ENCODE measurements around the gene KLHL7. TPM values are rescaled to one million over a fixed set of nuclear protein-coding genes. Genes with fewer than 3 reads are reported as not detected.

The KLHL7 gene
- polyA plus RNA-seq (ENCODE audit: insufficient read length in 3 of 3) = 10 to 100 TPM; 44.8 to 52.9 (median 51.2) TPM
- long read RNA-seq, donor 1, full-length matches to known transcripts = 7 of 13 reads
- long read RNA-seq, donor 1, partial matches to known transcripts = 6 of 13 reads
- long read RNA-seq, donor 1, other reads (novel, unspliced or antisense) = 0 of 13 reads
- long read RNA-seq, donor 2, full-length matches to known transcripts = 13 of 13 reads
- long read RNA-seq, donor 2, partial matches to known transcripts = 0 of 13 reads
- long read RNA-seq, donor 2, other reads (novel, unspliced or antisense) = 0 of 13 reads
- long read RNA-seq, donor 3, full-length matches to known transcripts = 19 of 26 reads
- long read RNA-seq, donor 3, partial matches to known transcripts = 7 of 26 reads
- long read RNA-seq, donor 3, other reads (novel, unspliced or antisense) = 0 of 26 reads
- long read RNA-seq, donor 4, full-length matches to known transcripts = 8 of 8 reads
- long read RNA-seq, donor 4, partial matches to known transcripts = 0 of 8 reads
- long read RNA-seq, donor 4, other reads (novel, unspliced or antisense) = 0 of 8 reads
- long read RNA-seq, donor 5 = 0 reads
- long read RNA-seq, donor 6, full-length matches to known transcripts = 8 of 8 reads
- long read RNA-seq, donor 6, partial matches to known transcripts = 0 of 8 reads
- long read RNA-seq, donor 6, other reads (novel, unspliced or antisense) = 0 of 8 reads
- long read RNA-seq, donor 7, full-length matches to known transcripts = 17 of 17 reads
- long read RNA-seq, donor 7, partial matches to known transcripts = 0 of 17 reads
- long read RNA-seq, donor 7, other reads (novel, unspliced or antisense) = 0 of 17 reads
- long read RNA-seq, donor 8 = 0 reads
- long read RNA-seq, donor 9, full-length matches to known transcripts = 14 of 19 reads
- long read RNA-seq, donor 9, partial matches to known transcripts = 5 of 19 reads
- long read RNA-seq, donor 9, other reads (novel, unspliced or antisense) = 0 of 19 reads
- long read RNA-seq, donor 10, full-length matches to known transcripts = 15 of 20 reads
- long read RNA-seq, donor 10, partial matches to known transcripts = 5 of 20 reads
- long read RNA-seq, donor 10, other reads (novel, unspliced or antisense) = 0 of 20 reads
- long read RNA-seq, donor 11, full-length matches to known transcripts = 16 of 16 reads
- long read RNA-seq, donor 11, partial matches to known transcripts = 0 of 16 reads
- long read RNA-seq, donor 11, other reads (novel, unspliced or antisense) = 0 of 16 reads
- long read RNA-seq, donor 12, full-length matches to known transcripts = 4 of 11 reads
- long read RNA-seq, donor 12, partial matches to known transcripts = 7 of 11 reads
- long read RNA-seq, donor 12, other reads (novel, unspliced or antisense) = 0 of 11 reads
- long read RNA-seq, donor 13 = 0 reads
- long read RNA-seq, donor 14, full-length matches to known transcripts = 12 of 12 reads
- long read RNA-seq, donor 14, partial matches to known transcripts = 0 of 12 reads
- long read RNA-seq, donor 14, other reads (novel, unspliced or antisense) = 0 of 12 reads
- long read RNA-seq, donor 15, full-length matches to known transcripts = 8 of 8 reads
- long read RNA-seq, donor 15, partial matches to known transcripts = 0 of 8 reads
- long read RNA-seq, donor 15, other reads (novel, unspliced or antisense) = 0 of 8 reads
- long read RNA-seq, donor 16, full-length matches to known transcripts = 40 of 54 reads
- long read RNA-seq, donor 16, partial matches to known transcripts = 14 of 54 reads
- long read RNA-seq, donor 16, other reads (novel, unspliced or antisense) = 0 of 54 reads

GRCh38 chr7:23105644-23106056 is at the start of gene KLHL7:
TSS of gene KLHL7 (plus strand) at chr7:23105785. CDS start at chr7:23106027, 242 bp downstream.
- DNase-seq (ENCODE audit: extremely low read depth in 1 of 11, low read depth in 9 of 11, low spot score in 4 of 11) = peak; percentile 89 to 96 (median 93)

- DNase-seq (ENCODE audit: extremely low read depth in 1 of 11, low read depth in 9 of 11, low spot score in 4 of 11) = no peak
Observed at GRCh38 chr7:23058408-23059096, 47.0 kb upstream of the KLHL7 start.

GRCh38 chr7:23061327-23061726 is 44.3 kb upstream of the KLHL7 start:
- no peak for DNase-seq (ENCODE audit: extremely low read depth in 1 of 11, low read depth in 9 of 11, low spot score in 4 of 11)

- DNase-seq (ENCODE audit: extremely low read depth in 1 of 11, low read depth in 9 of 11, low spot score in 4 of 11) = no peak
Observed at GRCh38 chr7:23062452-23062851, 43.1 kb upstream of the KLHL7 start.

GRCh38 chr7:23065974-23066373 is 39.6 kb upstream of the KLHL7 start:
- DNase-seq (ENCODE audit: extremely low read depth in 1 of 11, low read depth in 9 of 11, low spot score in 4 of 11) = no peak

- no peak for DNase-seq (ENCODE audit: extremely low read depth in 1 of 11, low read depth in 9 of 11, low spot score in 4 of 11)
Observed at GRCh38 chr7:23067271-23067670, 38.3 kb upstream of the KLHL7 start.

- DNase-seq (ENCODE audit: extremely low read depth in 1 of 11, low read depth in 9 of 11, low spot score in 4 of 11) = no peak
Observed at GRCh38 chr7:23072048-23072447, 33.5 kb upstream of the KLHL7 start.

- no peak for DNase-seq (ENCODE audit: extremely low read depth in 1 of 11, low read depth in 9 of 11, low spot score in 4 of 11)
Observed at GRCh38 chr7:23072922-23073321, 32.7 kb upstream of the KLHL7 start.

- no peak for DNase-seq (ENCODE audit: extremely low read depth in 1 of 11, low read depth in 9 of 11, low spot score in 4 of 11)
Observed at GRCh38 chr7:23074443-23075261, 30.9 kb upstream of the KLHL7 start.

GRCh38 chr7:23075571-23075970 is 30.0 kb upstream of the KLHL7 start:
- no peak for DNase-seq (ENCODE audit: extremely low read depth in 1 of 11, low read depth in 9 of 11, low spot score in 4 of 11)

GRCh38 chr7:23076772-23077171 is 28.8 kb upstream of the KLHL7 start:
- DNase-seq (ENCODE audit: extremely low read depth in 1 of 11, low read depth in 9 of 11, low spot score in 4 of 11) = no peak

- no peak for DNase-seq (ENCODE audit: extremely low read depth in 1 of 11, low read depth in 9 of 11, low spot score in 4 of 11)
Observed at GRCh38 chr7:23093111-23093510, 12.5 kb upstream of the KLHL7 start.

- DNase-seq (ENCODE audit: extremely low read depth in 1 of 11, low read depth in 9 of 11, low spot score in 4 of 11) = no peak
Observed at GRCh38 chr7:23093546-23093945, 12.0 kb upstream of the KLHL7 start.

GRCh38 chr7:23096518-23097290 is 8.9 kb upstream of the KLHL7 start:
- no peak for DNase-seq (ENCODE audit: extremely low read depth in 1 of 11, low read depth in 9 of 11, low spot score in 4 of 11)

GRCh38 chr7:23098029-23098428 is 7.6 kb upstream of the KLHL7 start:
- DNase-seq (ENCODE audit: extremely low read depth in 1 of 11, low read depth in 9 of 11, low spot score in 4 of 11) = no peak

GRCh38 chr7:23098460-23098859 is 7.1 kb upstream of the KLHL7 start:
- DNase-seq (ENCODE audit: extremely low read depth in 1 of 11, low read depth in 9 of 11, low spot score in 4 of 11) = no peak
